A673 (cell line): ENCODE results near the gene SMCO1.

ENCODE experiments used
- CTCF ChIP-seq: fragments of 300-800, 200-600 bp; sonication (generic); conservative IDR thresholded peaks from 2 replicates; pipeline ENCODE4 v1.5.1; 2017; ENCODE audit warnings: low read depth, mild to moderate bottlenecking, antibody characterized with exemption, low read length, moderate library complexity, mixed read lengths
- EZH2 ChIP-seq: fragments of 200-600 bp; sonication (generic); IDR thresholded peaks from 2 replicates; pipeline ENCODE4 v1.6.1; 2017; ENCODE audit warnings: borderline replicate concordance, low read depth, mild to moderate bottlenecking, mixed read lengths, antibody characterized with exemption, low read length; ENCODE audit not compliant: poor library complexity, severe bottlenecking

- TF ChIP-seq CTCF, result no peak
- no peak for TF ChIP-seq EZH2
Measured at GRCh38 chr3:196546537-196546936, 31.4 kb upstream of the SMCO1 start.
